Stimulated activated CD8-positive, alpha-beta memory T cell treated with anti-CD3 and anti-CD28 coated beads, Interleukin-7, amount 100 ng/mL, for 1 hour (primary cell): ENCODE measurements around the gene EPHB1.
"Not testable (repeated sequence)": the region's sequence is repeated elsewhere in the genome, so short reads cannot be mapped to it uniquely, and the experiment has no call there.

ENCODE experiments used
- DNase-seq, 2 donors: peaks; one replicate each; pipeline ENCODE4 v3.0.0-alpha.2; 2020; ENCODE audit warnings: low read depth in 2 of 2

Gene EPHB1

GRCh38 chr3:135005616-135006015, 210.6 kb downstream of the EPHB1 start:
- DNase-seq, result not testable (repeated sequence)

- no peak for DNase-seq
Observed at GRCh38 chr3:135007607-135008006, 212.5 kb downstream of the EPHB1 start.

- no peak for DNase-seq
Observed at GRCh38 chr3:135008326-135008725, 213.3 kb downstream of the EPHB1 start.

GRCh38 chr3:135009014-135009413, 214.0 kb downstream of the EPHB1 start:
- DNase-seq, result no peak

GRCh38 chr3:135012101-135012500, 217.0 kb downstream of the EPHB1 start:
- no peak for DNase-seq

GRCh38 chr3:135013206-135013605, 218.1 kb downstream of the EPHB1 start:
- DNase-seq, result no peak

GRCh38 chr3:135014566-135014965, 219.5 kb downstream of the EPHB1 start:
- no peak for DNase-seq

GRCh38 chr3:135017003-135017893, 222.2 kb downstream of the EPHB1 start:
- DNase-seq, result no peak

- no peak for DNase-seq
Observed at GRCh38 chr3:135018149-135018923, 223.3 kb downstream of the EPHB1 start.

GRCh38 chr3:135020181-135020580, 225.1 kb downstream of the EPHB1 start:
- no peak for DNase-seq

GRCh38 chr3:135023996-135024658, 229.1 kb downstream of the EPHB1 start:
- no peak for DNase-seq

- DNase-seq, result not testable (repeated sequence)
Observed at GRCh38 chr3:135030768-135031615, 235.9 kb downstream of the EPHB1 start.

- no peak for DNase-seq
Observed at GRCh38 chr3:135033737-135034136, 238.7 kb downstream of the EPHB1 start.

- DNase-seq, result no peak
Observed at GRCh38 chr3:135034291-135034768, 239.3 kb downstream of the EPHB1 start.

GRCh38 chr3:135034891-135035440, 239.9 kb downstream of the EPHB1 start:
- no peak for DNase-seq

- DNase-seq, result no peak
Observed at GRCh38 chr3:135038186-135038585, 243.1 kb downstream of the EPHB1 start.

- not testable (repeated sequence) for DNase-seq
Observed at GRCh38 chr3:135039536-135039935, 244.5 kb downstream of the EPHB1 start.

- no peak for DNase-seq
Observed at GRCh38 chr3:135040321-135041240, 245.5 kb downstream of the EPHB1 start.

GRCh38 chr3:135041601-135042000, 246.5 kb downstream of the EPHB1 start:
- no peak for DNase-seq

GRCh38 chr3:135047061-135047460, 252.0 kb downstream of the EPHB1 start:
- no peak for DNase-seq
